ENCODE measurements around the gene NR5A2.

The NR5A2 gene

DNA sequence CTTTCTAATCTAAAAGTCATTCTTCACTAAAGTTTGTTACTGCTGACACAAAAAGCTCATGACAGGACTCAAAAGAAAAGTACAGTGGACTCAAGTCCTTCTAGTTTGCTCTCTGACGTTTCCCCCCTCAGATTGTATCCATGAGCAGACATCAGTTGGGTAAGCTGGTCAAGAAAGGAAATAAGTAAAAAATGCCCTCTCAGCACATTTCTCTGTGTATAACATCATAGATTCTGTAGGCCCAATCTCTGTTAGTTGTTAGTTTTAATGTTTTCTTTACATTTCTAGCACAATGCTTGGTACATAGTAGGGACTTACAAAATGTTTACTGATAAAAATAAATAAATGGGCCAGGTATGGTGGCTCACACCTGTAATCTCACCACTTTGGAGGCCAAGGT lies 96.8 kb downstream of the NR5A2 start:
- no peak for DNase-seq (ENCODE audit: low spot score)

DNA sequence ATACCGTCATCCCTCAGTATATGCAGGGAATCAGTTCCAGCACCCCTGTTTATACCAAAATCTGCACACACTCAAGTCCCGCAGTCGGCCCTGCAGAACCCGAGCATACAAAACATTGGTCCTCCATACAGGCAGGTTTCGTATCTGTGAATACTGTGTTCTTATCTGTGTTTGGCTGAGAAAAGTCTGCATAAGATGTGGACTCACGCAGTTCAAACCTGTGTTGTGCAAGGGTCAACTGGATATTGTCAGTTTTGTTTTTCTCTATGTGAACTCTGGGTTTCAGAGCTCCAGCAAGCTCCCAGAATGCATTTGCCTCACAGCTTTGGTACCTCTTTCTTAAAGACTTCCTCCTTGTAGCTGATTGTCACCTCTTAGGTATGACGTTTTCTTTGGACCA lies 100.6 kb downstream of the NR5A2 start:
- no peak for DNase-seq (ENCODE audit: low spot score)

DNA sequence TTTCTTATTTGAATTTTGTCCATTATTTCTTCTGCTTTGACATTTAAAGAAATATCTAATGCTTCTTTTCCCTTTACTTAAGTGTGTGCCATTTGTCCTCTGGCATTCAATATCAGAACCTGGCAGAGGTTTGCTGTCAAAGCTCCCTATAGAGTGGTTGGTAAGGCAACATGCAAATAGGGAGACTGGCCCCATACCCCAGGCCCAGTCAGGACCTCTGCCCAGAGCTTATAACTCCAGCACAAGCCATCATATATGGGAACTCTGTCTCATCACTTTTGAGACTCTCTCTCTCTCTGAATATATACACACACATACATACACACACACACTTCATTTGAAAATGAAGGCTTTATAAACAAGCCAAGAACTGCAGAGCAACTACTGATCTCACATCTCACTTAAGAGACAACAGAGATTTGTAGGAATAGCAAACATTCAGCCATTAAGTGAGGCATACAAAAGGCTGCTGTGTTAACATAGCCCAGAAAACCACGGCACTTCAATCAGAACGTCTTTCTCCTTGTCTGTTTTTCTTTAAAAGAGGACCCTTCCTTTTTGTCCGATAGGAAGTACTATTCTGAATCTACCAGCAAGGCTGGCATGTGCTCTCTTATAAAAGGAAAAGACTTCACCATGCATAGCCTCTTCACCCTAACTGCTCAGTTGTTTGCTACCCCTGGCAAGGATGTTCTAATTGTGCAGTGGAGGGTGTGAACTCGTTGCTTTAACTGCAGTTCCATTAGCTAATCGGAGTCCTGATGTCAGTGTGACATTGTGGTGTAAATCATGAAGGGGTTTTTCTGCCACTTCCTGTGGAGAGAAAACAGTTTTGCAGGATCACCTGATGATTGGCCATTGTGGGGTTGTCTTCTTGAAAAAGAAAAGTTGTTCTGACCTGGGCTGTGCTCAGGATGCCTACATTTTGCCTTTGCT lies 101.7 kb downstream of the NR5A2 start:
- DNase-seq (ENCODE audit: low spot score) = no peak

DNA sequence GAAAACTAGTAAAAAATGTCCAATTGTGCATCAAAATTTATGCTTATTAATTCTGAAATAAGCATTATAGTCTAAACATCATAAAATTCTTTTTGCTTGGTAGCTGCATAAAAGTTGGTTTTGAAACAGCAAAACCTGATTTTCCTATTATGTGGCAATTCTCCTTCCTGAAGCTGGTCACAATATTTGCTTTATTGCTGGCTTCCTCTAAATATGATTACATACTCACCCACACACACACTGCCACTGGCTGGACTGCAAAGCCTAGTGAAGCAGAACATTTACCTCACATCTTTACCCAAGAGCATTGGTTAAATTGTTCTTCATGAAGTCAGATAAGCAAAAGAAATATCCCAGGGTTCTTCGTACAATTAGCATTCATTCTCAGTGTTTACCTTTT lies 103.0 kb downstream of the NR5A2 start:
- DNase-seq (ENCODE audit: low spot score) = no peak

DNA sequence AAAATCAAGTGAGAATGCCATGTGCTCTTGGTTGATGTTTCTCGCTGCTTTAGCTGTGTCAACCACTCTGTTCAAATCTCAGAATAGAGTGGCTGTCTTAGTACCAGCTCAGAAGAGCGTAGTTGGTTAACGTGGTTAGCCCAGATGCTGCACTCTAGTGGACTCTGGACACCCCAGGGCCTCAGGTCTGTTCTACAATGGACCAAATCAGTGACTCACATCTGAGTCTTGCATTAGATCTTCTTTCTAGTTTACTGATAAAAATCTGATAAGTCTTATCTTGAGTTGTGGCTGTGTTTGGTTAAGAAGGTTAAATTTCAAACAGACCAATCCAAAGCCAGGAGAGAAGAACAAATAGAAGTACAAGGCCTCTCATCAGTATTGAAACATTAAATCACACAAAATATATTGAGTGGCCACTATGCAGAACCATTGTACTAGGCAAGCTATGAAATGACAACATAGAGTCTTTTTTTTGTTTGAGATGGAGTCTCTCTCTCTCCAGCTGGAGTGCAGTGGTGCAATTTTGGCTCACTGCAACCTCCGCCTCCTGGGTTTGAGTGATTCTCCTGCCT lies 104.1 kb downstream of the NR5A2 start:
- no peak for DNase-seq (ENCODE audit: low spot score)

DNA sequence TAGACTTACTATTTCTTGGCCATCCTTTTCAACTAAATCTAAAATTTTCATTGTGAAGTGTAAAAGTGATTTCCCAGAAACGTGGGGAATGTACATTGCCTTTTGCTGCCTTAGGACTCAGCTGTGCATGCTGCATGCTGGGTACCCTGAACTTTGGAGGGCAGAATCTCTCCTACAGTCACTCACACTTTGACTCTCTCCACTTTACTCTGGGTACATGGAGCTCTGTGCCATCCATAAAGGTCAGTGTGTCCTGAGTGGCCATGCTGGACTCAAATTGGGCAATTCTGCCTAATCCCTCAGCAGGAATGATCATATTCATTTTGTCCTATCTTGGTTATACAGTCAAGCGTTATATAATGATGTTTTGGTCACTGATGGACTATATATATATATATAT lies 105.6 kb downstream of the NR5A2 start:
- no peak for DNase-seq (ENCODE audit: low spot score)

DNA sequence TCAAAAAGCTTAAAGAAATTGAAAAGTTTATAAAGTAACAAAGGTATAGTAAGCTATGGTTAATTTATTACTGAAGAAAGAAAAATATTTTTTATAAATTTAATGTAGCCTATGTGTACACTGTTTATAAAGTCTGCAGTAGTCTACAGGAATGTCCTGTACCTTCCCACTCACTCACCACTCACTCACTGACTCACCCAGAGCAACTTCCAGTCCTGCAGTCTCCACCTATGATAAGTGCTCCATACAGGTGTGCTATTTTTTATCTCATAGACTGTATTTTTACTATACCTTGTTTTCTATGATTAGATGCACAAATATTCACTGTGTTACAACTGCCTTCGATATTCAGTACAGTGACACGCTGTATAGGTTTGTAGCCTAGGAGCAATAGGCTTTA lies 106.6 kb downstream of the NR5A2 start:
- no peak for DNase-seq (ENCODE audit: low spot score)

DNA sequence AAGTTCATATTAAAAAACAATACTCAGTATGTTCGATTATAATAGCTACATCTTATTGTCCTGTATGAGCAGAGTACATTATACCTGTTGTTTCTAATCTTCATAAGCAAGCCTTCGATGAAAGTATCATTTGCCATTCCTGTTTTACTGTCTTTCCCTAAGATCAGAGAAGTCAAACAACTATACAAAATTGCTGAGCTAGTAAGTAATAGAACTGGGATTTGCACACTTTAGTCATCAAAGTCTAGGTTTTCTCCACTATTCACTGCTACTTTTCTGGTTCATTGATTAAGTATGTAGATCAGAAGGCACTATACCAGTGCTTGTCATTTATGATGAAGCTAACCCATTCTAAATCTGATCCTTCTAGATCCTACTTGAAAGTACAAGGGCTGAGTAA lies 108.9 kb downstream of the NR5A2 start:
- DNase-seq (ENCODE audit: low spot score) = no peak

DNA sequence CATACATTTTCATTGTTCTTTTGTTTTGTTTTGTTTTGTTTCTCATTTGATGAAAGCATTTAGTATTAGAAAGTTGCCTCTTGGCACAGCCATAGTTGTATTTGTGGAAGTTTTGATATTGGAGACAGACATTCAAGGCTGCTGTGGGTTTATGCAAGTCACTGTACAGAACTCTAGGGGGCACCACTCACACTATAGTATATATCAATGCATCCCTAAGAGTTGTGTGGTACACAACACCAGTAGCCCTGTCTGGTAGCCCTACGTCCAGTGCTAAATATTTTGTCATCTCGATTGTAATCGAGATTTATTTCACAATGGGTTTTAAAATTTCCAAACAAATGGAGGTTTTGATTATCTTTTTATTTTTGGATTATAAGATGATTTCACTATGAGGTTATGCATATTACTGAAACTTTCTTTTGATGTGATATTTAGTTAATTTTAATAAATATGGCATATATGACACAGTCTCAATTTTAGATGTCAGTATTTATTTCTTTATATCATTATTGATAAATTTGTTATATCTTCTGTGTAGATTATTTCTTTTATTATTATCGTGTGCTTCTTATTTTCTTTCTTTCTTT lies 112.2 kb downstream of the NR5A2 start:
- peak; percentile 13 for DNase-seq (ENCODE audit: low spot score)

DNA sequence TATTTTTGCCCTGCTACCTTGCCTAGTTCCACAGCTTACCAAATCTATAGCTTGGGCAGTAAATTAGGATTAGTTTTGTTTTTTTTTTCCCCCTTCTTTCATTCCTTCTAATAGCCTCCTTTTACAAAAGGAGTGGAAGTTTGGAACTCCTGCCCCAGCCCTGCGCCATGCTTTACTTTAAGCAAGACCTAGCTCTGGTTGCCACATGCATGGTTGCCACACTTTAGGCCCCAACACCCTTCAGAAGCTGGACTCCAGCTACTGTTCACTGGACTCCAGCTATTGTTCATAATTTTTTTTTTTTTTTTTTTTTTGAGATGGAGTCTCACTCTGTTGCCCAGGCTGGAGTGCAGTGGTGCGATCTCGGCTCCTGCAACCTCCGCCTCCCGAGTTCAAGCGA lies 115.8 kb downstream of the NR5A2 start:
- DNase-seq (ENCODE audit: low spot score) = no peak

DNA sequence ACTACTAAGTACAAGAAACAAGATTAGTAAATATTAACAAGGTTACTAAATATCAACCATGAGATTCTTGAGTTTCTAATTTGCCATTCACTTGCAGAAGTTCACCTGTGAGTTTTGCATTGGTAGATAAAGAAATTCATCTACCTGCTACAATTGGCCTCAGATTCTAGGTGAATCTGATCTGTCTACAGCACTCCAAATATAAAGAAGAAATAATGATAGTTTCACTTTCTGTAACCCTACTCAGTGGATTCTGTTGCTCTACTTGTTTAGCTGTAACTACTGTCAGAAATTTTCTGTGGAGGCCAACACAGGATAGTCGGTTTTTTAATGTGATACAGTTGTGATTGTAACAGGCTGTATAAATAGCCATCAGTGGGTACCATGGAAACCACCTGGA lies 118.6 kb downstream of the NR5A2 start:
- no peak for DNase-seq (ENCODE audit: low spot score)

DNA sequence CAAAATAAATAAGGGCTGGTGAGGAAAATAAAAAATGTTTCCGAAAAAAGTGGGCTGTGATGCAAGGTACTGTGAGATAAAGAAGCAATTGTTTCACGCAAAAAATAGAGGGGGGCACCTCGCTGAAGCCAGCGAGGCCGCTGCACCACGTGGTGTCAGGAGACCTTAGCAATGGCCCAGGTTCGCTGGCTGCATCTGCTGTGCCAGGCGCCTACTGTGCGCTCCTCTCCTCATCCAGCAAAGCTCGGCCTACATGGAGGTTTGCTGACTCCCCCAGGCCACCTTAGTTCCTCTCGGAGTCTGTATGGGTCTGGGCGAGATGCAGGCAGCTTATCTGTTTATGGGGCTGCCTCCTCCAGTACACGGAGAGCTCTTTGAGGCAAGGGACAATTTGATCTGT lies 119.6 kb downstream of the NR5A2 start:
- DNase-seq (ENCODE audit: low spot score) = no peak

DNA sequence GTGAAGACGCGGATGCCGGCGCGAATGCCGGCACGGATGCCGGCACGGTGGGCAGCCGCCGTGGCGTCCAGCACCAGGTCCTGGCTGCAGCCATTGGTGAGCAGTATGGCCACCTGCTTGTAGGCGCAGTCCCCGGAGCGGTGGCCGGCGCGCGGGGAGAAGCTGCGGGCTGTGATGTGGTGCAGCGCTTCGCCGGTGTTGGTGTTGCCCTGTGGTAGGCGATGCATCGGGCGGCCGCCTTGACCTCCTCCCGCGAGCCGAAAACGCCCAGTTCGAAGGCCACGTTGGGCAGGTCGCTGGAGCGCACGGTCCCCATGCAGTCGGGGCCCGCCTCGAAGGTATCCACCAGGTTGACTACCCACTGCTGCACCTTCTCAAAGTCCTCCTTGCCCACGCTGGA lies 120.2 kb downstream of the NR5A2 start:
- DNase-seq (ENCODE audit: low spot score) = no peak

DNA sequence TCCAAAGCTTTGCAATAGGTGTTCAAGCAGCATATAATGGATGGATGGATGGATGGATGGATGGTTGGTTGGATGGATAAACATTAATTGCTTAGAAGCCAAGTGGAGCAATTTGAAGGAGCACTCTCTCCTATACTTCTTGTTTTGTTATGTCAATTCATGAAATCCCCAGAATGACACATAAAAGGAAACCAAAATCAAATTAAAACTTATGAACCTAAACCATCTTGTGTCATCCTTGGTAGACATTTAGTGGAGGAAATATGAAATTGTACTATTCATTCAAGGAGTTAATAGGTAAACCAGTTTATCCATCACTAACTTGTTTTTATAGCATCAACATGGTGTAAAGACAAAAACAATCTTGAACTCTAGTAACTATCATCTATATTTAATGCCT lies 122.5 kb downstream of the NR5A2 start:
- DNase-seq (ENCODE audit: low spot score) = no peak

DNA sequence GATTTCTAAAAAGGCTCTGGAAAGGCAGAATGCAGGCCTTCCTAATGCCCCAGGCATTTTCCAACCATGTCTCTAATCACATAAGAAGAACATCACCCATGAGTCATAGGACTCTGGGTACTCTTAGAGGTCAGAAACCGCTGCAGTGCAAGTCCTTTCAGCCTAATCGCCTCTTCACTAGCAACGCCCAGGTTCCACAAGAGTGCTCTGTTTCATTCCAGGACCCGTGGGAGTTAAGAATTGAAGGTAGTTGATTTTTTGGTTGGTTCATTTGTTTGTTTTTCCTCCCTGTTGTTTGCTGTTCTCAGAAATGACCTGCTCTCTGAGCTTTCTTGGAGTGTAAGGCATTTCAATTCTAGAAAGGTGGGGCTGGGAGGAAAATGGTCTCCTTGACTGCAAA lies 123.2 kb downstream of the NR5A2 start:
- DNase-seq (ENCODE audit: low spot score) = no peak

DNA sequence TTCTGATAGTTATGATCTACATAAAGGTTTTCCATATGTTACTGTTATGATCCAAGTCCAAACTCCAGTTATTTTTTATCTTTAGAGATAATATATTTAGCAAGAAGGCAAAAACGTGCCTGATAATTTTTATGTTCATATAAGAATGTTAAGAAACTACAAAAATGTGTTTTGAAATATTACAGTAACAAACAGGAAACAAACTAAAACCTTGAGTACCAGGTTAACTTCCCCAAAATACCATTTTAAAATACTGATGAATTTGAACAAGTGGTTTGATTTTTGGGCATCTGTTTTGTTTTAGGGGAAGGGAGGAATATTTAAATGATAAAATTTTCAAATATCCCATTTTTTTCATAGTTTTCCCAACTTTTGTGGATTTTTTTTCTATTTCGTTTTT lies 124.8 kb downstream of the NR5A2 start:
- DNase-seq (ENCODE audit: low spot score) = no peak

DNA sequence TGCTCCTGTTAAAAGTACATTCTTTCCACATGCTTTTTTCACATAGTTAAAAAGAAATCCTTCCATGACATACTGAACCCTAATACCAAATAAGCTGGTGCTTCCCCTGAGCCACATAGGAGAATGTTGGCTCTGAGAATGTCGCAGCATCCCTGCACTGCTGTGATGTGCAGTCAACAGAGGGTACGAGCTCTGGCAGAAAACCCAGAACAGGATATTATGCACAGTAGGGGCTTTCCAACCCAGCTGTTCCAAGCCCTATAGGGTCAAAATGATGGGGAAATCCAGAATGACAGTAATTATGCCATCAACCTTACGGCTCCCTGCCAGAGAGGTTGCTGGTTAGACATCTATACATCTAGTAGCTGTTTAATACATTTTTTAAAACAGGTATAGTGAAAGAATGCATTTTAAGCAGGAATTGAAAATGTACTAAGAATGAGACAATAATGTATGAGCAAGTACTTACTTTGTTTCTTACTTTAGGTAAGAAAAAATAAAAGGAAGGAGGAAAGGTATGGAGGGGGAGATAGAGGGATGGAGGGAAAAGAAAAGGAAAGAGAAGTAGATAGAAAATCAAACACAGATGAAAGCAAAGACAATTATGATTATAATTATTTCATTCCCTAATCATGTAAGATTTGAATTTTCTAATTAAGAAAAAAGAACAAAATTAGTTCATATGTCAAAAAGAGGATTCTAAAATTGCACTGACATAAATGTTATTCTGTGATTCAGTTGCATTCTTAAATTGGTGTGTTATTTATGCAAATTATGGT lies 126.0 kb downstream of the NR5A2 start:
- no peak for DNase-seq (ENCODE audit: low spot score)

DNA sequence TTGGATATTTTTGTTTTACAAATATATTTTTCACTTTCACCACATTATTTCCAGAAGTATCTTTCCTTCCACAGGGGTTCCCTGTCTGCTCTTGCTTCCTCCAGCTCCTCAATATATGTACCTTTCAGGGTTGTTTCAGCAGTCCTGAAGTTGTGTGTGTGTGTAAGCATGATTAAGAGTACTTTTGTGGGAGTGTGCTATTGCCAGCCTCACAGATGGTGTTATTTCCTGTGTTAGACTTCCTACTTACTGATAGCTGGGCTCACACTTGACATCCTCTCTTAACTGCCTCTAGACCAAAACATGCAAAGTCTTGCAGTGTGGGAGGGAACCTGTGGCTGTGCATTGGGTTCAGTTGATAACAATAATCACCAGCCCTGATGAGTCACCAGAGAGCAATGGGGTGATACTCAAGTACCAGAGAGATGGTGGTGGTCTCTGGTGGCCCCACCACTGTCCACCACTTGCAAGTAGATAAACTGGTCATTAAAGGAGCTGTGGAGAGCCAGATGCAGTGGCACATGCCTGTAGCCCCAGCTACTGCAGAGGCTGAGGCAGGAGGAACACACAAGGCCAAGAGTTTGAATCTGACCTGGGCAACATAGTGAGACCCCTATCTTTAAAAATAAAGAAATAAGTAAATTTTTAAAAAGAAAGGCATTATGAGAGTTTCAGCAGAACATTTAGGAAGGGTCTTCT lies 126.7 kb downstream of the NR5A2 start:
- DNase-seq (ENCODE audit: low spot score) = no peak

DNA sequence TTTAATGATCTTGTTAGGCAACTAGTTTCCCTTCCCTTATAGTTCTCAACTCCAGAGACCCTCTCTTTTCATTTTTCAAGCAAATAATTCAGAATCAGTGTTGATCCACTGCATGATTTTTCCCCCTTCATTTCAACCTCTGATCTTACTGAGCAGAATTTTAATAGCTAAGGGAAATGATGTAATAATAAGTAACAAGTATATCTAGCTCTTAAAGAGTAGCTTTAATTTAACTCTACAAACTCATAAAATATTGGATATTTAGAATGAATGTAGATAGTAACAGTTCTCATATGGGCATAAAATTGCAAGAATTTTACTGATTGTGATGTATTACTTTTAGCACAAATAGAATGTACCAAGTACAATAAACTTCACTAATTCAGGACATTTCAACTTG lies 130.2 kb downstream of the NR5A2 start:
- DNase-seq (ENCODE audit: low spot score) = no peak

DNA sequence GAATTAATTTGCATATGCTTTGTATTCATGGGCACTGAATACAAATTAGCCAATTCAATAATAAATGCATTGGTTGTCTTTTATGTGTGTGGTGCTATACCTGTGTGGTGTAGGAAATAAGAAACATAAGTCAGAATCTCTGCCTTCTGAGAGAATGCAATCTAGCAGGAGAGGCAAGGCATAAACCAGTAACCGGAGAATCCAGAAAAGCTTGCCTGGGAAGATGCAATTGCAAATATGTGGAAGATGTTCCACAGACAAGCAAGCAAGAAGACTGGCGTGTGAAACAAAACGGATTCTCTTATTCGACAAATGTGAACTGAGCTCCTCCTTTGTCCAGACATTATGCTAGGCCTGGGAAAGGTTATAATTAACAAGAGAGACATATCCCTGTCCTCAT lies 134.3 kb downstream of the NR5A2 start:
- DNase-seq (ENCODE audit: low spot score) = no peak

DNA sequence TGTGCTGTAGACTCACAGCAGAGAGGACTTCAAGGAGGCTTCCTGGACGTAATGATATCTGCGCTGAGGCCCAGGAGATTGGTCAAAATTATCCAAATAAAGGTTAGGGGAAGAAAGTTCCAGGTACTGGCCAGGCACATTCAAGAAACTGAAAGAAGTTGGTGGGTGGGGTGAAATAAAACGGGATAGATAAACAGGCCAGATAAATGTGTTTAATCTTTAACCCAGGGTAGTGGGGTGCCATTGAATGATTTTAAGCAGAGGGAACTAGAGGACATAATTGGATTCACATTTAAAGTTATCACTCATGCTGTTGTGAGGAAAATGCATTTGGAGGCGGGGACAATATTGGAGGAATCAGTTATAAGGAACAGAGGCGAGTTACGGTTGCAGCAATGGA lies 134.7 kb downstream of the NR5A2 start:
- no peak for DNase-seq (ENCODE audit: low spot score)

DNA sequence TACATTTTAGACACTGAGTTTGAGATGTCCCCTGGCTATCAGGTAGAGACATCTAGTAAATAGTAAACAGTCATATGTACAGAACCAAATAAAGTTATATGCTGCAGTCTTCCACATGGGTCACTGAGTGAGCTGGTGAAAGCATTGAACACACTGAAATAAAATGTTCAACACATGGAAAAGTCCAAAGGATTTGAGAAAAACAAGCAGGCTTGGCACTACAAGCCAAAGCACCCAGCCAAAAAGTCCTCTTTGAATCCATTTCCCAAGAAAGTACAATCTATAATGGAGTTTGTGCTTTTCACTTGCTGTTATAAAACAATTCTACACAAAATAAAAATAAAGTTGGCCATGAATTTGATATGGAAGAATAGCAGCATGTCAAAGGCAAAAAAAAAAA lies 135.4 kb downstream of the NR5A2 start:
- no peak for DNase-seq (ENCODE audit: low spot score)
